Esophagus squamous epithelium (tissue), 5 donors: ENCODE results near the gene WWTR1. TPM values are rescaled to one million over a fixed set of nuclear protein-coding genes. Genes with fewer than 3 reads are reported as not detected.

Experiments used
- DNase-seq: peaks from one replicate; lab custom pipeline; 2025; lab: John Stamatoyannopoulos, UW
- H3K27ac ChIP-seq, 4 donors: fragments of 200-600 bp; sonication (generic); one replicate each; pipeline ENCODE4 v1.5.1; 2016 to 2019; ENCODE audit warnings: mild to moderate bottlenecking in 1 of 4
- H3K27me3 ChIP-seq, 4 donors: fragments of 200-600 bp; sonication (generic); 1 replicate in 3 of 4; 2 replicates in 1 of 4; pipeline versions ENCODE4 v1.5.1 to v1.6.0; 2017 to 2021; ENCODE audit warnings: antibody characterized with exemption in 1 of 4
- H3K36me3 ChIP-seq, 3 donors: fragments of 200-600 bp; sonication (generic); one replicate each; pipeline ENCODE4 v1.5.1; 2016 to 2019
- H3K4me1 ChIP-seq, 3 donors: fragments of 200-600 bp; sonication (generic); one replicate each; pipeline ENCODE4 v1.5.1; 2017 to 2019
- H3K4me3 ChIP-seq, 4 donors: fragments of 200-600 bp; sonication (generic); 1 replicate in 3 of 4; 2 replicates in 1 of 4; pipeline ENCODE4 v1.5.1; 2016 to 2019; ENCODE audit warnings: mild to moderate bottlenecking in 2 of 4, moderate library complexity in 1 of 4
- H3K9me3 ChIP-seq, 3 donors: fragments of 200-600 bp; sonication (generic); one replicate each; pipeline ENCODE4 v1.5.1; 2016 to 2019
- POLR2A ChIP-seq, 4 donors: fragments of 450-650 bp; IDR thresholded peaks; one replicate each; pipeline ENCODE4 v1.6.1; 2017; ENCODE audit warnings: antibody characterized with exemption in 4 of 4, mild to moderate bottlenecking in 4 of 4, moderate library complexity in 3 of 4
- WGBS, 2 donors: methylation state at CpG; one replicate each; pipeline ENCODE4 v1.1.5; 2018; 5-methylcytosine and 5-hydroxymethylcytosine counted together
- intact Hi-C: fragments of 100-400 bp; cut with DNase I; formaldehyde crosslinking; loops from one replicate; pipeline ENCODE4 v1.15.0; 2022
- total RNA-seq, 4 donors: library from RNA; depleted of rRNA; stranded (reverse); fragments of >200 nt; gene quantifications; one replicate each; pipeline ENCODE4 v1.1.0, GENCODE V29; 2016
- TF ChIP-seq, protein P1 (sequence below), 6 experiments: fragments of 450-650 bp in 4 of 6; fragments of 200-600 bp in 2 of 6; sonication (generic) in 2 of 6; IDR thresholded peaks; one replicate each; pipeline ENCODE4 v1.5.1; 2016 to 2019; ENCODE audit warnings: antibody characterized with exemption in 6 of 6, mild to moderate bottlenecking in 4 of 6, moderate library complexity in 4 of 6
- donor health status: DM: yes; HTN: yes; CAD: no.

The WWTR1 gene
- total RNA-seq, 4 donors from 2014 or later: 35.7 to 116 (median 39.6) TPM

DNA sequence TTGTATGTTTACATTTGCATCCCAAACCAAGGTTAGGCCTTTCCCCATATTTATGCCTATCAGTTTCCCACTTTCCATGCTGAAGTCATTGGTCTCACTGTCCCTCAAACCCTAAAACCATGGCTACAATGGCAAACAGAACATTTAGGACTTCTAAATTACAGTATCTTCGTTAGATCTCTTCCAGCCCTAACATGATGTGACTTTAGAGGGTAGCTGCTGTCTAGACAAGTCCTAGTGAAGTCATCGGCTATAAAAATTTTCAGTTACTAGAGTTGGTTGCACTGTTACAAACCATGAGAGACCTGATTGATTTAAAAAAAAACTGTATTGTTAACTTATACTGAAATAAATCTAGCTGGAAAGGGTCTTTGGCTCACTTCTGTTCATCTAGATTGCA is 128.7 kb downstream of the WWTR1 start:
- 54 to 64% methylated on average over 2 of the region's 2 CpGs for WGBS, 2 donors
- no peaks in the 10 kb centered on the region for H3K27me3 ChIP-seq
- no peaks in the 10 kb centered on the region for H3K9me3 ChIP-seq
- H3K27ac ChIP-seq: peak overlapping the region in 2 of 4 donors; percentile 65
- TF ChIP-seq, protein P1, sequence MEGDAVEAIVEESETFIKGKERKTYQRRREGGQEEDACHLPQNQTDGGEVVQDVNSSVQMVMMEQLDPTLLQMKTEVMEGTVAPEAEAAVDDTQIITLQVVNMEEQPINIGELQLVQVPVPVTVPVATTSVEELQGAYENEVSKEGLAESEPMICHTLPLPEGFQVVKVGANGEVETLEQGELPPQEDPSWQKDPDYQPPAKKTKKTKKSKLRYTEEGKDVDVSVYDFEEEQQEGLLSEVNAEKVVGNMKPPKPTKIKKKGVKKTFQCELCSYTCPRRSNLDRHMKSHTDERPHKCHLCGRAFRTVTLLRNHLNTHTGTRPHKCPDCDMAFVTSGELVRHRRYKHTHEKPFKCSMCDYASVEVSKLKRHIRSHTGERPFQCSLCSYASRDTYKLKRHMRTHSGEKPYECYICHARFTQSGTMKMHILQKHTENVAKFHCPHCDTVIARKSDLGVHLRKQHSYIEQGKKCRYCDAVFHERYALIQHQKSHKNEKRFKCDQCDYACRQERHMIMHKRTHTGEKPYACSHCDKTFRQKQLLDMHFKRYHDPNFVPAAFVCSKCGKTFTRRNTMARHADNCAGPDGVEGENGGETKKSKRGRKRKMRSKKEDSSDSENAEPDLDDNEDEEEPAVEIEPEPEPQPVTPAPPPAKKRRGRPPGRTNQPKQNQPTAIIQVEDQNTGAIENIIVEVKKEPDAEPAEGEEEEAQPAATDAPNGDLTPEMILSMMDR (IDR thresholded peaks at IDR 0.05): no peak
- no peak for TF ChIP-seq POLR2A (IDR thresholded peaks at IDR 0.05)
- intact Hi-C loops: no loop called here
- peaks cover 0 to 49% (median 17%) of the 10 kb centered on the region in 3 donors for H3K4me1 ChIP-seq
- no peak overlapping the region for H3K4me3 ChIP-seq
- H3K36me3 ChIP-seq: peaks cover 0 to 31% (median 0%) of the 10 kb centered on the region in 3 donors
- no peak for DNase-seq

DNA sequence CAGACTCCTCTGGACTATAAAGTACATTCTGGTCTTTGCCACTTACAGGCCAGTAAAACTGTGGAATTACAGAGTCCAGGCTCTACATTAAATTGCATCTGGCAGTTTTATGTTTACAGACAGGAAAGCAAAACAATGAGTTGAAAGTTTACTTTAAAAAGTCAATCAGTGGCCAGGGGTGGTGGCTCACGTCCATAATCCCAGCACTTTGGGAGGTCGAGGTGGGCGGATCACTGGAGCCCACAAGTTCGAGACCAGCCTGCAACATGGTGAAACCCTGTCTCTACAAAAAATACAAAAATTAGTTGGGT is 129.5 kb downstream of the WWTR1 start:
- H3K9me3 ChIP-seq: no peaks in the 10 kb centered on the region
- H3K36me3 ChIP-seq: peaks cover 0 to 35% (median 0%) of the 10 kb centered on the region in 3 donors
- H3K4me1 ChIP-seq: peaks cover 0 to 42% (median 16%) of the 10 kb centered on the region in 3 donors
- intact Hi-C loops: no loop called here
- H3K27me3 ChIP-seq: no peaks in the 10 kb centered on the region
- H3K27ac ChIP-seq: peak overlapping the region in 3 of 4 donors; percentile 65 to 66 (median 65)
- no peak for DNase-seq
- no peak overlapping the region for H3K4me3 ChIP-seq
- TF ChIP-seq POLR2A (IDR thresholded peaks at IDR 0.05): no peak
- 62 to 69% methylated on average over 4 of the region's 4 CpGs for WGBS, 2 donors

DNA sequence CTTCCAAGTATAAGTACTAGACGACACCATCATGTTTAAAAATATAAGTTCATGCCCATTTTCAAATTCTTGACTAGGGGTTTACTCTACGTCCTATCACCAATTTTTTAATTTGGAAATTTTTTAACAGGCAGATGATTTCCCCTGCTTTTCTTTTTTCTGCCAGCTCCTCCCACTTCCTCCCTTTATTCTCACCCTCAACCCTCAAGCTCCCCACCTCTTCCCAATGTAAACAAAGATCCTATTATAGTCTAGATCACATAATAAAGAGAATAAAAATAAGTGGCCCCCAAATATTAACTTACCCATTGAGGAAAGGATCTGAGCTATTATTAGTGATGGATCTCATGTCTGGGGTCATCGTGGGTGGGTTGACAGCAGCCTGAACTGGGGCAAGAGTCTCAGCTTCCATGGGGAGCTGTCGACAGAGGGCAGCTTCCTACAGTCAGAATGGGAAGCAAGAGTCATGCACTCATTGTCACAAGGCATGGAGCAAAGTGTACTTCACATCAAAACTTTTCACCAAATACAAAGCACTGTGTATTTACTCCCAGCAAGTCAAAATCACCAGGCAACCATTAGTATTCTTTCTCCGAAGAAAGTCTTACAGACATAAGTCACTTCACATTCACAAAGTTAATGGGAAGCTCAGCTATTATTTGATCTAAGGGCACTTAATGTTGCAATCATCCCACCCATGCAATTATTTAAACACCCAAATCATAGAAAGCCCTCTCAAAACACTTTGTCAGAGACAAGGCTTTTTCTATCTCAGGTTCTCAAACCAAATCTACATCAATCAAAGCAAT is 130.1 kb downstream of the WWTR1 start:
- TF ChIP-seq POLR2A (IDR thresholded peaks at IDR 0.05): no peak
- TF ChIP-seq, protein P1 (IDR thresholded peaks at IDR 0.05): peak in 1 of 6 experiments; percentile 14
- H3K36me3 ChIP-seq: peaks cover 0 to 38% (median 0%) of the 10 kb centered on the region in 3 donors
- intact Hi-C loops: no loop called here

DNA sequence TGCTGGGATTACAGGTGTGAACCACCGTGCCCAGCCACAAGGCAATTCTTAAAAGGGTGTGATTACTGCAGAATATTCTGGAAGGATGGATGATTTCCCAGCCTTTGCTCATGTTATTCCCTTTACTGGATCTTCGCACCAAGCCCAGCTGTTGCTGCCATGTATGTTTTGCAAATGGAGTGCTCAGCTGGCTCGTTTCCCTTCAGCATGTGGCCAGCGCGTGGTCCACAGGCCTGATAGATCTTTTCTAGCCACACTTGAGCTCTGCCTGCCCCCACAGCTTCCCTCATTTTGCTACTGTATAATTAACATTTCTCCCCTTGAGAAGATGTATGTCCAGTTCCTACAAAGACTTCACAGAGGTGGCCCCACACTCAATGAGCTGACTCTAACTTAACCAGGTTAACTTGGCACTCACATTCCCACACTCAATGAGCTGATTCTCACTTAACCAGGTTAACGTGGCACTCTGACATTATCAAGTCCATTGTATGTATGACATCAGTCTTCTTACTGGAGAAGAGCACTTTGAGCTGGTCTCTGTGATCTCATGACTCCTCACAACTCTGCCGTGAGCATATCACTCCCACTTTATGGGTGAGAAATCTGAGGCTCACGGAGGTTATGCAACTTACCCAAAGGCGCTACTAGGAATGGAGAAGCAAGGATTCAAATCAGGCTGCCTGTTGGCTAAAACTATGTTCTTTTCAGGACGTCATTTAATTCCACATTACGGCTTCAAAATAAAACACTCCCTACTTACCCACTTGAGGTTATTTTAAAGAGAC is 134.1 kb downstream of the WWTR1 start:
- H3K4me1 ChIP-seq: peaks cover 0 to 17% (median 8%) of the 10 kb centered on the region in 3 donors
- no peak overlapping the region for H3K4me3 ChIP-seq
- no peak for TF ChIP-seq POLR2A (IDR thresholded peaks at IDR 0.05)
- TF ChIP-seq, protein P1 (IDR thresholded peaks at IDR 0.05): no peak
- 86 to 92% methylated on average over 10 to 11 of the region's 11 CpGs for WGBS, 2 donors
- no peak for DNase-seq
- H3K27me3 ChIP-seq: no peaks in the 10 kb centered on the region
- no peak overlapping the region for H3K27ac ChIP-seq
- peaks cover 0 to 73% (median 5%) of the 10 kb centered on the region in 3 donors for H3K36me3 ChIP-seq
- H3K9me3 ChIP-seq: no peaks in the 10 kb centered on the region
- intact Hi-C loops: no loop called here

More for the DNA sequence above, 130.1 kb downstream of the WWTR1 start:
- 52% methylated on average over 4 to 5 of the region's 5 CpGs for WGBS, 2 donors
- Histone ChIP-seq H3K9me3 (no peaks in the 10 kb centered on the region), H3K4me1 (peaks cover 0 to 36% (median 11%) of the 10 kb centered on the region in 3 donors), H3K27ac (peak overlapping the region in 3 of 4 donors; percentile 65 to 66 (median 65)), H3K4me3 (no peak overlapping the region), H3K27me3 (no peaks in the 10 kb centered on the region)
- no peak for DNase-seq

DNA sequence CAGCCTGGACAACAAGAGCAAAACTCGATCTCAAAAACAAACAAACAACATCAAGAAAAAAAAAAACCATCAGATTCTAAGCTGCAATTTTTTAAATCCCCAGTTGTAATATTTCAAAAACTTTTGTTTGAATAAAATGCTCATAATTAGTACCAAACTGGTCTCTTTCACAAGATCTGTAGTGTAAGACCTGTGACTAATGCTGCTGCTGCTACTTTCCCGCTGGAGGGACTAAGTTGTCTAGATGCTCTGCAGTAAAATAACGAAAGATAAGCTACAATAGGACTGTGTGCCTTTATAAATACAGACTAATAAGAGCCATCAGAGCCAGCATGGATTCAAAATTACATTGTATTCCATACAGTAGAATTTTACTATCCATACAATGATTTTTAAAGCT is 137.9 kb downstream of the WWTR1 start:
- TF ChIP-seq POLR2A (IDR thresholded peaks at IDR 0.05): no peak
- TF ChIP-seq, protein P1 (IDR thresholded peaks at IDR 0.05): no peak
- Histone ChIP-seq H3K4me1 (peaks cover 0 to 11% (median 3%) of the 10 kb centered on the region in 3 donors), H3K27me3 (no peaks in the 10 kb centered on the region), H3K36me3 (peaks cover 0 to 63% (median 5%) of the 10 kb centered on the region in 3 donors), H3K4me3 (no peak overlapping the region), H3K9me3 (no peaks in the 10 kb centered on the region), H3K27ac (peak overlapping the region in 1 of 4 donors; percentile 1)
- no peak for DNase-seq
- intact Hi-C loops: no loop called here
- WGBS, 2 donors: 76 to 93% methylated on average over 3 of the region's 3 CpGs
